Left ventricle myocardium inferior (tissue), 1 donor: ENCODE measurements around the gene ZNRD2. TPM values are rescaled to one million over a fixed set of nuclear protein-coding genes. Genes with fewer than 3 reads are reported as not detected.

Experiments used
- DNase-seq: peaks from one replicate; pipeline ENCODE4 v3.0.0-alpha.2; 2020
- H3K27ac ChIP-seq: fragments of 200-600 bp; replicated peaks from 2 replicates; pipeline ENCODE4 v1.8.0; 2021
- H3K27me3 ChIP-seq: fragments of 200-600 bp; 2 replicates; pipeline ENCODE4 v1.8.0; 2021; ENCODE audit warnings: low read depth
- H3K36me3 ChIP-seq: fragments of 200-600 bp; 2 replicates; pipeline ENCODE4 v1.8.0; 2021
- H3K4me1 ChIP-seq: fragments of 200-600 bp; 2 replicates; pipeline ENCODE4 v1.8.0; 2021
- H3K4me3 ChIP-seq: fragments of 200-600 bp; 2 replicates; pipeline ENCODE4 v1.8.0; 2021; ENCODE audit warnings: mild to moderate bottlenecking, moderate library complexity
- H3K9me3 ChIP-seq: fragments of 200-600 bp; replicated peaks from 2 replicates; pipeline ENCODE4 v1.8.0; 2021
- CTCF ChIP-seq: fragments of 200-600 bp; IDR thresholded peaks from 2 replicates; pipeline ENCODE4 v1.8.0; 2021; ENCODE audit warnings: antibody characterized with exemption, mild to moderate bottlenecking, borderline replicate concordance
- intact Hi-C: fragments of 100-400 bp; cut with micrococcal nuclease; formaldehyde crosslinking; loops from one replicate; pipeline ENCODE4 v1.11.0; 2022
- total RNA-seq: library from RNA; stranded (reverse); fragmentation: NEBNext Ultra II Directional; extraction: Animal tissue kit (Norgen Biotek cat#: 25700); gene quantifications from one replicate; pipeline ENCODE4 v1.2.1, GENCODE V29; 2021
- donor health status: DM: no; HTN: yes; CAD: no; lungs with severe emphysema.

ZNRD2 gene
- total RNA-seq, 1 donor from 2014 or later, result 21.1 TPM

DNA sequence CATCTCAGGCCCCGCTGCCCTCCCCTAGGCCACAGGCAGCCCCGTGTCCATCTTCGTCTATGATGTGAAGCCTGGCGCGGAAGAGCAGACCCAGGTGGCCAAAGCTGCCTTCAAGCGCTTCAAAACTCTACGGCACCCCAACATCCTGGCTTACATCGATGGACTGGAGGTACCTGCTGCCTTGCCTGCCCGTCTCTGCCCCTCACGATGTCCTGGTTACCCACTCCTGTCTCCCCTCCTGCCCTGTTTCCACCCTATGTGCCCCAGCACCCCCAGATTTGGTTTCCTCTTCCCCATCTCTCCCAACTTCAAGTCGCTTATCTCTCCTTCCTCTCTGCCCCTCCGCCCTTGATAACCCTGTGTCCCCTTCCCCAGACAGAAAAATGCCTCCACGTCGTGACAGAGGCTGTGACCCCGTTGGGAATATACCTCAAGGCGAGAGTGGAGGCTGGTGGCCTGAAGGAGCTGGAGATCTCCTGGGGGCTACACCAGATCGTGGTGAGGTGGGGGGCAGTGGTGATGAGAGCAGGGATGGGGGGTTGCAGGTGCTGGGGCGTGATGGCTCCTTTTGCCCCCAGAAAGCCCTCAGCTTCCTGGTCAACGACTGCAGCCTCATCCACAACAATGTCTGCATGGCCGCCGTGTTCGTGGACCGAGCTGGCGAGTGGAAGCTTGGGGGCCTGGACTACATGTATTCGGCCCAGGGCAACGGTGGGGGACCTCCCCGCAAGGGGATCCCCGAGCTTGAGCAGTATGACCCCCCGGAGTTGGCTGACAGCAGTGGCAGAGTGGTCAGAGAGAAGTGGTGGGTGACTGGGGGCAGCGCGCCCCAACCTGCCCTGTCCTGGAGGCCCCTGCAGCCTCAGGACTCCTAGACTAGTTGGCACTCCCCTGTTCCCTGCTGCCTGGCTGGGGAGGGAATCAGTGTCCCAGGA is 44.5 kb upstream of the ZNRD2 start:
- Histone ChIP-seq H3K27me3 (no peaks in the 10 kb centered on the region), H3K9me3 (no peaks in the 10 kb centered on the region), H3K36me3 (peaks cover 44% of the 10 kb centered on the region), H3K27ac (peak overlapping the region; percentile 95), H3K4me1 (peaks cover 30% of the 10 kb centered on the region), H3K4me3 (peak overlapping the region; percentile 100)
- TF ChIP-seq CTCF, result no peak
- DNase-seq, result no peak
- intact Hi-C loops, result no loop called here

DNA sequence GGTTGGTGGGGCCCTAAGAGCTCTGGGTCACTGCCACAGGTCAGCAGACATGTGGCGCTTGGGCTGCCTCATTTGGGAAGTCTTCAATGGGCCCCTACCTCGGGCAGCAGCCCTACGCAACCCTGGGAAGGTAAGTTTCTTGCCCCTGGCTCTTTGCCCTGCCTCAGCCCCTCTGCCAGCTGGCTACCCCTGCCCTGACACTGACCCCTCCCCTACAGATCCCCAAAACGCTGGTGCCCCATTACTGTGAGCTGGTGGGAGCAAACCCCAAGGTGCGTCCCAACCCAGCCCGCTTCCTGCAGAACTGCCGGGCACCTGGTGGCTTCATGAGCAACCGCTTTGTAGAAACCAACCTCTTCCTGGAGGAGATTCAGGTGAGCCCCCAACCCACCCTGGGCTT is 43.5 kb upstream of the ZNRD2 start:
- peak overlapping the region; percentile 100 for H3K4me3 ChIP-seq
- intact Hi-C loops, result no loop called here
- H3K4me1 ChIP-seq, result peaks cover 30% of the 10 kb centered on the region
- TF ChIP-seq CTCF, result no peak
- H3K27ac ChIP-seq, result no peak overlapping the region
- H3K36me3 ChIP-seq, result peaks cover 53% of the 10 kb centered on the region
- DNase-seq, result no peak
- no peaks in the 10 kb centered on the region for H3K9me3 ChIP-seq
- H3K27me3 ChIP-seq, result no peaks in the 10 kb centered on the region

GRCh38 chr11:65528819-65529350 is 41.4 kb upstream of the ZNRD2 start:
- H3K9me3 ChIP-seq, result no peaks in the 10 kb centered on the region
- peaks cover 29% of the 10 kb centered on the region for H3K4me1 ChIP-seq
- TF ChIP-seq CTCF, result no peak
- DNase-seq, result no peak
- no peak overlapping the region for H3K4me3 ChIP-seq
- intact Hi-C loops, result no loop called here
- no peaks in the 10 kb centered on the region for H3K27me3 ChIP-seq
- peaks cover 75% of the 10 kb centered on the region for H3K36me3 ChIP-seq
- no peak overlapping the region for H3K27ac ChIP-seq

GRCh38 chr11:65529475-65530156 is 40.7 kb upstream of the ZNRD2 start:
- Histone ChIP-seq H3K9me3 (no peaks in the 10 kb centered on the region), H3K4me3 (no peak overlapping the region), H3K4me1 (peaks cover 22% of the 10 kb centered on the region), H3K27me3 (no peaks in the 10 kb centered on the region), H3K27ac (no peak overlapping the region), H3K36me3 (peaks cover 78% of the 10 kb centered on the region)
- no peak for DNase-seq
- intact Hi-C loops, result loop anchor here (10.0 kb wide), 1 partner anchor 65 kb away; the partner anchor contains the start of gene KCNK7
- no peak for TF ChIP-seq CTCF

DNA sequence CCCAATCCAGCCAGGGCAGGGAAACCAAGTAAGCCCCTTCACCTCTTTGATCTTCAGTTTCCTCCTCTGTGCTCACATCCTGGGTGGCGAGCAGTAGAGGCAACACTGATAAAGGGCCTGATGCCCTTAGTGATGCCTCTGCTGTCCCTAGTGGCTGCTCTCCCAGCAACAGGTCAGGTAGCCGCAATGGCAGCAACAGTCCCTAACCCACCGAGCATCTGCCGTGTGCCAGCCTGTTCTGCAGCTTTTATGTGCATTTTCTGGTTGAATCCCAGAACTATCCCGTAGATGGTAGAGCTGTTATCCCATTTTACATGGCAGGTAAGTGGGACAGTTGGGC is 40.1 kb upstream of the ZNRD2 start:
- Histone ChIP-seq H3K4me1 (peaks cover 20% of the 10 kb centered on the region), H3K9me3 (no peaks in the 10 kb centered on the region), H3K36me3 (peaks cover 80% of the 10 kb centered on the region), H3K27me3 (no peaks in the 10 kb centered on the region), H3K27ac (no peak overlapping the region), H3K4me3 (no peak overlapping the region)
- DNase-seq, result no peak
- intact Hi-C loops, result loop anchor here (10.0 kb wide), 1 partner anchor 65 kb away; the partner anchor contains the start of gene KCNK7
- TF ChIP-seq CTCF, result no peak
